Adrenal gland (tissue), 12 donors: ENCODE results near the gene BAG2. TPM values are rescaled to one million over a fixed set of nuclear protein-coding genes. Genes with fewer than 3 reads are reported as not detected.
A peak's percentile ranks its signal among the peaks of the same experiment; 100 is the strongest.

Experiments
- DNase-seq, 7 donors: peaks; one replicate each; pipeline ENCODE4 v3.0.0-alpha.2; 2019 to 2020
- H3K27ac ChIP-seq, 5 donors: fragments of 200-600 bp; sonication (generic) in 4 of 5; 1 replicate in 3 of 5; 2 replicates in 2 of 5; pipeline versions ENCODE4 v1.5.1 to v1.8.0; 2016 to 2020; ENCODE audit warnings: mild to moderate bottlenecking in 1 of 5
- H3K27me3 ChIP-seq: fragments of 200-600 bp; 2 replicates; pipeline ENCODE4 v1.8.0; 2021
- H3K36me3 ChIP-seq, 2 donors: fragments of 200-600 bp; replicated peaks in 1 of 2; 1 replicate in 1 of 2; 2 replicates in 1 of 2; pipeline versions ENCODE4 v1.5.1 to v1.8.0; 2018 to 2022
- H3K4me1 ChIP-seq, 2 donors: fragments of 200-600 bp; replicated peaks in 1 of 2; 1 replicate in 1 of 2; 2 replicates in 1 of 2; pipeline versions ENCODE4 v1.5.1 to v1.8.0; 2018 to 2021
- H3K4me3 ChIP-seq, 4 donors: fragments of 200-600 bp; sonication (generic) in 3 of 4; one replicate each; pipeline ENCODE4 v1.5.1; 2016 to 2018
- H3K9me3 ChIP-seq, 3 donors: fragments of 200-600 bp; sonication (generic) in 1 of 3; replicated peaks in 1 of 3; 1 replicate in 2 of 3; 2 replicates in 1 of 3; pipeline versions ENCODE4 v1.5.1 to v1.8.0; 2016 to 2021
- CTCF ChIP-seq, 6 experiments: fragments of 450-650 bp in 4 of 6; fragments of 200-600 bp in 2 of 6; sonication (generic) in 1 of 6; IDR thresholded peaks; 1 replicate in 5 of 6; 2 replicates in 1 of 6; pipeline versions ENCODE4 v1.5.1 to v1.8.0; 2016 to 2021; ENCODE audit warnings: antibody characterized with exemption in 6 of 6, mild to moderate bottlenecking in 2 of 6, moderate library complexity in 1 of 6
- POLR2A ChIP-seq, 2 donors: fragments of 450-650 bp; IDR thresholded peaks; one replicate each; pipeline ENCODE4 v1.6.1; 2017; ENCODE audit warnings: antibody characterized with exemption in 2 of 2, mild to moderate bottlenecking in 2 of 2, moderate library complexity in 1 of 2
- WGBS, 4 donors: extraction: QIAGEN DNeasy Blood & Tissue Kit in 2 of 4; methylation state at CpG; one replicate each; pipeline versions ENCODE4 v1.1.5 to v1.1.7; 2013 to 2017; 5-methylcytosine and 5-hydroxymethylcytosine counted together
- intact Hi-C, 2 donors: fragments of 100-400 bp; cut with DNase I; formaldehyde crosslinking; loops; one replicate each; pipeline versions ENCODE4 v1.14.1 to v1.15.0; 2022 to 2023
- polyA plus RNA-seq, 3 donors: library from polyadenylated mRNA; stranded (reverse); fragments of 200-250 nt in 2 of 3; fragments of 350-450 nt in 1 of 3; fragmentation: Illumina TruSeq in 1 of 3; extraction: RNeasy Lipid Tissue Mini Kit (QIAGEN cat#74804) in 1 of 3; gene quantifications; one replicate each; pipeline ENCODE4 v1.2.3, GENCODE V29; 2013 to 2014
- total RNA-seq, 9 donors: library from RNA; depleted of rRNA in 4 of 9; stranded (reverse); fragments of >200 nt in 4 of 9; fragments of 120-200 nt in 1 of 9; fragmentation: NEBNext Ultra II Directional in 1 of 9; extraction: Animal tissue kit (Norgen Biotek cat#: 25700) in 1 of 9; gene quantifications; one replicate each; pipeline versions ENCODE4 v1.1.0 to v1.2.4, GENCODE V29; 2013 to 2023
- donor health status: healthy with polysubstance abuse.
- donor health status: Bipolar disorder and iron deficiency.
- donor health status: DM: yes; HTN: yes; CAD: no.
- donor health status: DM: no; HTN: no; CAD: no.
- donor health status: DM: no; HTN: no; CAD: no.
- donor health status: DM: yes; HTN: yes; CAD: no.

Gene BAG2
- total and polyA plus RNA-seq, 12 donors: 2.6 to 18.0 (median 7.5) TPM

DNA sequence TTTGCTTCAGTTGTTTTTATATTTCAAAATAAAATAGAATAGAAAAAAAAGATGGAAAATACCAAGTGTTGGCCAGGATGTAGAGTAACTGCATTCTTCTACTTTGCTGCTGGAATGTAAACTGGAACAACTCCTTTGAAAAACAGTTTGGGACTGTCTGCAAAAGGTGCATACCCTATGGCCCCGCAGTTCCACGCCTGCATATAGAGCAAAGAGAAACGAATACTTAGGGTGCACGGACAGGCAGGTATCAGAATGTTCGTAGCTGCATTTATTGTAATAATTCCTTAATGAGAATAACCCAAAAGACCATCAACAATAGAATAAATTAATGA is 50.6 kb downstream of the BAG2 start:
- H3K9me3 ChIP-seq: no peaks in the 10 kb centered on the region
- no peaks in the 10 kb centered on the region for H3K27me3 ChIP-seq
- no peak for DNase-seq
- H3K4me3 ChIP-seq: peak overlapping the region in 2 of 4 donors; percentile 97
- intact Hi-C loops: loop anchor here in 1 of 2 donors (10.0 kb wide), 1 partner anchor 48 kb away; the partner anchor contains the start of gene BAG2
- peak overlapping the region in 1 of 5 donors; percentile 75 for H3K27ac ChIP-seq
- WGBS, 4 donors: 32 to 43% (median 35%) methylated on average over 5 of the region's 5 CpGs
- no peaks in the 10 kb centered on the region for H3K36me3 ChIP-seq
- no peak for TF ChIP-seq POLR2A (IDR thresholded peaks at IDR 0.05)
- H3K4me1 ChIP-seq: peaks cover 0 to 5% of the 10 kb centered on the region in 2 donors

GRCh38 chr6:57224769-57225515 is 52.8 kb downstream of the BAG2 start:
- H3K4me3 ChIP-seq: no peak overlapping the region
- TF ChIP-seq POLR2A (IDR thresholded peaks at IDR 0.05) (no peak), CTCF (IDR thresholded peaks at IDR 0.05) (no peak)
- H3K4me1 ChIP-seq: peaks cover 0 to 5% of the 10 kb centered on the region in 2 donors
- H3K27me3 ChIP-seq: no peaks in the 10 kb centered on the region
- intact Hi-C loops: loop anchor here in 1 of 2 donors (10.0 kb wide), 1 partner anchor 50 kb away; the partner anchor contains the start of gene BAG2
- no peak for DNase-seq
- no peaks in the 10 kb centered on the region for H3K9me3 ChIP-seq
- 48 to 62% (median 56%) methylated on average over 1 of the region's 1 CpG for WGBS, 4 donors
- H3K36me3 ChIP-seq: no peaks in the 10 kb centered on the region
- H3K27ac ChIP-seq: no peak overlapping the region

- intact Hi-C loops: loop anchor here in 1 of 2 donors (10.0 kb wide), 1 partner anchor 51 kb away; the partner anchor contains the start of gene BAG2
- no peak for DNase-seq
- no peaks in the 10 kb centered on the region for H3K27me3 ChIP-seq
- peaks cover 0 to 1% of the 10 kb centered on the region in 2 donors for H3K4me1 ChIP-seq
- TF ChIP-seq CTCF (IDR thresholded peaks at IDR 0.05) (no peak), POLR2A (IDR thresholded peaks at IDR 0.05) (no peak)
- no peak overlapping the region for H3K27ac ChIP-seq
- 64 to 76% (median 71%) methylated on average over 2 of the region's 2 CpGs for WGBS, 4 donors
- no peaks in the 10 kb centered on the region for H3K9me3 ChIP-seq
- H3K36me3 ChIP-seq: no peaks in the 10 kb centered on the region
- H3K4me3 ChIP-seq: no peak overlapping the region
Observed at GRCh38 chr6:57226221-57226620, 54.1 kb downstream of the BAG2 start.

Other genes with a start within 250 kb of the BAG2 start
- gene BEND6, start 217.2 kb upstream of the BAG2 start, total RNA-seq: 1 to 10 TPM in 7 of 9 donors, under 1 TPM in 1, not detected in 1; 0.92 to 6.0 (median 1.2) TPM
- 1 to 10 TPM in 2 of 3 donors, under 1 TPM in 1; 0.67 to 5.4 (median 2.2) TPM for gene BEND6, start 217.2 kb upstream of the BAG2 start, polyA plus RNA-seq
- 10 to 100 TPM in 8 of 9 donors, 1 to 10 TPM in 1; 4.4 to 43.1 (median 16.2) TPM for gene KIAA1586, start 125.6 kb upstream of the BAG2 start, total RNA-seq
- 10 to 100 TPM in 1 of 3 donors, 1 to 10 TPM in 2; 3.7 to 15.9 (median 4.3) TPM for gene KIAA1586, start 125.6 kb upstream of the BAG2 start, polyA plus RNA-seq
- 100 to 1,000 TPM in 1 of 9 donors, 10 to 100 TPM in 8; 19.5 to 111 (median 56.9) TPM for gene ZNF451, start 82.1 kb upstream of the BAG2 start, total RNA-seq
- gene ZNF451, start 82.1 kb upstream of the BAG2 start, polyA plus RNA-seq: 10 to 100 TPM; 27.7 to 39.1 (median 28.0) TPM
- 10 to 100 TPM in 1 of 9 donors, 1 to 10 TPM in 8; 4.3 to 14.7 (median 5.8) TPM for gene RAB23, start 50.0 kb downstream of the BAG2 start, total RNA-seq
- gene RAB23, start 50.0 kb downstream of the BAG2 start, polyA plus RNA-seq: 10 to 100 TPM in 1 of 3 donors, 1 to 10 TPM in 2; 2.3 to 11.9 (median 2.7) TPM
- 10 to 100 TPM in 3 of 9 donors, 1 to 10 TPM in 6; 3.1 to 15.8 (median 6.8) TPM for gene PRIM2, start 145.3 kb downstream of the BAG2 start, total RNA-seq
- gene PRIM2, start 145.3 kb downstream of the BAG2 start, polyA plus RNA-seq: 1 to 10 TPM; 2.4 to 3.2 (median 3.1) TPM